ENCODE measurements around the gene SPDYE3.
"Not testable (repeated sequence)": the region's sequence is repeated elsewhere in the genome, so short reads cannot be mapped to it uniquely, and the experiment has no call there.

The SPDYE3 gene

GRCh38 chr7:100352230-100352781 is 44.8 kb downstream of the SPDYE3 start:
- not testable (repeated sequence) for DNase-seq

DNA sequence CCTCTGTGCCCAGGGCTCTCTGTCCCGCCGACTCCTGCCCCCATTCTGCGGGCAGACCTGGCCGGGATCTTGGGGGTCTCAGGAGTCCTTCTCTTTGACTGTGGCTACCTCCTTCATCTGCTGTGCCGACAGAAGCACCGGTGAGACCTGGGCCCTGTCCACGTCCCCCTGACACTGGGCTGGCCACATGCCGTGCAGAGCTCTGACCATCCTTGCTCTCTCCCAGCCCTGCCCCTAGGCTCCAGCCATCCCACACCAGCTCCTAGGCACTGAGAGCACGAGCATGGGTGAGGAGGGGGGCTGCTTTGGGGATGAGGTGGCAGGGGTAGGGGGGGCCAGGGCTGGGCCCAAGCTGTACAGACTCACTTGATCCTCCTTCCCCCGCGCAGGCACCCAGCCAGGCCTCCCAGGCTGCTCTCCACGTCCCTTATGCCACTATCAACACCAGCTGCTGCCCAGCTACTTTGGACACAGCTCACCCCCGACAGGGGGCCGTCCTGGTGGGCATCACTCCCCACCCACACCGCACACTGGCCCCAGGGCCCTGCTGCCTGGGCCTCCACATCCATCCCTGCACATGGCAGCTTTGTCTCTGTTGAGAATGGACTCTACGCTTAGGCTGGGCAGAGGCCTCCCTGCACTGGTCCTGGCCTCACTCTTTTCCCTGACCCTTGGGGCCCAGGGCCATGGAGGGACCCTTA is 45.6 kb downstream of the SPDYE3 start:
- no peak for DNase-seq

GRCh38 chr7:100353685-100354330 is 46.3 kb downstream of the SPDYE3 start:
- no peak for DNase-seq

GRCh38 chr7:100356416-100357068 is 49.0 kb downstream of the SPDYE3 start:
- DNase-seq, result no peak

DNA sequence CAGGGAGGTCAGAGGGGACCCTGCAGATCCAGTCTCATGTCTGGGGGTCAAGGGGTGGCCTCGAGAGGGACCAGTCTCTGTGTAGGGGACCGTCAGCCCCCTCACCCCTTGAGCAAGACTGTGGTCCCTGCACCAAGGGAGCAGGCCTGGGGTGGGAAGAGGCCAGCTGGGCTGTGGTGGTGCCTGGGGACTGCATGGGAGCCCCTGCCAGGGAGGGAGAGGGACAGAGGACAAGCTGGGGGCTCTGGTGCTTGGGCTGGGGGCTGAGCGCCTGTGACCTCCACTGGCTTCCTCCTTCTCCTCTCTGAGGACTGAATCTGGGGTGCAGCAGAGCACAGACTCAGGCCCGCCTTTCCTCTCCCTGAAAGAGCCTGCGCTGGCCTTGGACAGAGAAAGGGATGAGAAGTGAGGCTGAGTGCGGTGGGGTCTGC is 49.6 kb downstream of the SPDYE3 start:
- DNase-seq, result no peak

GRCh38 chr7:100358027-100358856 is 50.7 kb downstream of the SPDYE3 start, which contains the start of gene PILRB:
Gene PILRB, plus strand, starts transcription at chr7:100358117. Its CDS starts 186 bp downstream, at chr7:100358303.
- DNase-seq, result no peak

DNA sequence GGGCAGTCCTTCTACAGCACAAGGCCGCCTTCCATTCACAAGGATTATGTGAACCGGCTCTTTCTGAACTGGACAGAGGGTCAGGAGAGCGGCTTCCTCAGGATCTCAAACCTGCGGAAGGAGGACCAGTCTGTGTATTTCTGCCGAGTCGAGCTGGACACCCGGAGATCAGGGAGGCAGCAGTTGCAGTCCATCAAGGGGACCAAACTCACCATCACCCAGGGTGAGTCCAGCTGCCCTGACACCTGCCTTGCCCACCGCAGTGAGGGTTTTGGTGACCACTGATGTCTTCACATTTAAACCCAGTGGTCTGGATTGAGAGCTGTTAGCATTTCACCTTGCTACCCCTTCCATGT is 51.3 kb downstream of the SPDYE3 start:
- no peak for DNase-seq

DNA sequence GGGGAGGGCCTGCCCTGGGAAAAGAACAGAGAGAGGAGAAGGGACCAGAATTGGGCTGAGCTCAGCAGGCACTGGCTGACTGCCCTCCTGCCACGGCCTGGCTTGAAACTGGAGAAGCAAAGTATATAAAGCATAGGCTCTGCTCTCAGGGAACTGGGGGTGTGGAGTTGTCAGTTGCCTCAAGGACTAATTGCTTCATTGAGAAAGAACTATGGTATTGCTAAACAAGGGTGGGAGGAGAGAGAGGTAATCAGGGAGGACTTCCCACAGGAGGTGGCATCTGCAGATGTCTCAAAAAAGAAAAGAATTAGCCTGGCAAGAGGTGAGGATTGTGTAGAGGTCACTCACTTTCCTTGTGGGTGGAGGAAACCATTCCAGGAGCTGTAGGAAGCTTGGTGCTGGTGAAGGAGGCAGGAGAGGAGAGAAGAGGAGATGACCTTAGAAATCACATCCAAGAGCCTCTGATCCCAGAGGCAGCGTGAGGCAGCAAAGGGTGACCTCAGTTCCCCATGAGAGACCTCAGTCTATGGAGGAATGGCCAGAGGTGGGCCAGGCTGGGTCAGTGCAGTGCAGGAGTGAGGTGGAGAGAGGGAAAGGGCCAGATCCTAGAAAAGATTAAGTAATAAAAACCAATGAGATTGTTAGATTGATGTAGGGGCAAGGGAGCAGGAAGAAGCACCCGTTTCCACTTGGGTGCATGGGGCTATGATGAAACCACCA is 52.8 kb downstream of the SPDYE3 start:
- no peak for DNase-seq

DNA sequence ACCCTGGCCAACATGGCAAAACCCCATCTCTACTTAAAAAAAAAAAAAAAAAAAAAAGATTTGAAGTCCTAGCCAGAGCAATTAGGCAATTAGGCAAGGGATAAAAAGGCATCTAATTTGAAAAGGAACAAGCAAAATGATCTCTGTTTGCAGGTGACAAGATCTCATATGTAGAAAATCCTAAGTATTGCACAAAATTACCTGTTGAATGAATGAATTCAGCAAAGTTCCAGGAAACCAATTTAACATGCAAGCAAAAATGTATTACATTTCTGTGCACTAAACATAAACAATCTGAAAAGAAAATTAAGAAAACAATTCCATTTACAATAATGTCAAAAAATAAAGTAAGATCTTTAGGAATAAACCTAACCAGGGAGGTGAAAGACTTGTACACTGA is 55.6 kb downstream of the SPDYE3 start:
- DNase-seq, result no peak

- DNase-seq, result not testable (repeated sequence)
Measured at GRCh38 chr7:100363797-100364196, 56.3 kb downstream of the SPDYE3 start.

GRCh38 chr7:100364480-100364879 is 57.0 kb downstream of the SPDYE3 start:
- no peak for DNase-seq

DNA sequence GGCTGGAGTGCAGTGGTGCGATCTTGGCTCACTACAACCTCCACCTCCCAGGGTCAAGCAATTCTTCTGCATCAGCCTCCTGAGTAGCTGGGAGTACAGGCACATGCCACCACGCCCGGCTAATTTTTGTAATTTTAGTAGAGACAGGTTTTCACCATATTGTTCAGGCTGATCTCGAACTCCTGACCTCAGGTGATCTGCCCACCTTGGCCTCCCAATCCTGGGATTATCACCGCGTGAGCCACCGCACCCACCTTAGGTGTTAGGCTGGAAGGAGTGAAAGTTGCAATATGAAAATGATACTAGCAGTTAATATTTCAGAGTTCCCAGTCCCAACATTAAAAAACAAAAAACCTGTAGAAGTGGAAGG is 58.5 kb downstream of the SPDYE3 start:
- not testable (repeated sequence) for DNase-seq

DNA sequence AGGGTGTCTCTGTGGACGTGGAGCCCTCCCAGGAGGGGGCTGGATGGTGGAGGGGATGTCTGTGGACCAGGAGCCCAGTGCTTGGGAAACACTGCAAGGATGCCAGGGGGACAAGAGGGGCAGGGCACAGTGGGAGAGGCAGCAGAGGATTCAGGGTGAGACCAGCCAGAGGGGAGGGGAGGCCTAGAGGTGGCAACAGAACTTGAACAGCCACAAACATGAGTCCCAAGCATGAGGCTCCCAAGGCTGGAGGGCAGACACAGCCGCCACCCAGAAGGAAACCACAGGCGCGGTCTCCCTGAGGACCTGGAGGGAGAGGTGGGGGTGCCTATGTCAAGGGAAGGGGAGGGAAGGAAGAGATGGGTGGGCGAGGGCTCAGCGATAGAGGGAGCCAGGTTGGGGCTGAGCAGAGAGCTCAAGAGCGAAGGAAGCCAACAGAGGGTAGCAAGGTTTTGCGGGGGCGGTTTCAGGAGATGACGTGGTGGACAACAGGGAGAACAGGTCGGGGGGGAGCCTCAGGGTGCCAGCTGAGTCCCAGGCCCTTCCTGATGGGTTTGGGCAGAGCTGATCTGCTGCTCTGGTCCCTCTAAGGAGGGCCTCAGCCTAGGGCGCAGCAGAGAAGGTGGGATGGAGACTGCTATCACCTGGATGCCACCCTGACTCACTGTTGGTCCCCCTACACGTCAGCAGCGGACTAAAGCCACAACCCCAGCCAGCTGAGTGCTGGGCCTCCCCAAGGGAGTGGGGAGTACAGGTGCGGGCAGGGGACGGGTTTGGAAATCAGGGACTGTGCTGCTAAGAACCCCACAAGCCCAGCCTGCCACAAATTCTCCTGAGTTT is 59.1 kb downstream of the SPDYE3 start:
- DNase-seq, result no peak

GRCh38 chr7:100367251-100367620 is 59.7 kb downstream of the SPDYE3 start:
- no peak for DNase-seq

GRCh38 chr7:100367676-100368613 is 60.4 kb downstream of the SPDYE3 start:
- DNase-seq, result peak in 1 of 2 experiments; percentile 53

- no peak for DNase-seq
Measured at GRCh38 chr7:100369105-100369504, 61.6 kb downstream of the SPDYE3 start.

GRCh38 chr7:100370303-100370702 is 62.8 kb downstream of the SPDYE3 start:
- DNase-seq, result no peak

DNA sequence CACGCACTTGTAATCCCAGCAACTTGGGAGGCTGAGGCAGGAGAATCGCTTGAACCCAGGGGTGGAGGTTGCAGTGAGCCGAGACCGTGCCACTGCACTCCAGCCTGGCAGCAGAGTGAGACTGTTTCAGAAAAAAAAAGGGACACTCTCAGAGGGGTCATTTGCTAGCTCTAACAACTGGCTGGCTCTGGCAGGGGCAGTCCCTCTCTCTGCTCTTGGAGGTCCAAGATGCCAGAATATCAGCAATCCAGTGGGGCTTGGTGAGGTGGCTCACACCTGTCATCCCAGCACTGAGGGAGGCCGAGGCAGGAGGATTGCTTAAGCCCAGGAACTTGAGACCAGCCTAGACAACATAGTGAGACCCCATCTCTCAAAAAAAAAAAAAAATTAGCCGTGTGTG is 63.2 kb downstream of the SPDYE3 start:
- no peak for DNase-seq

DNA sequence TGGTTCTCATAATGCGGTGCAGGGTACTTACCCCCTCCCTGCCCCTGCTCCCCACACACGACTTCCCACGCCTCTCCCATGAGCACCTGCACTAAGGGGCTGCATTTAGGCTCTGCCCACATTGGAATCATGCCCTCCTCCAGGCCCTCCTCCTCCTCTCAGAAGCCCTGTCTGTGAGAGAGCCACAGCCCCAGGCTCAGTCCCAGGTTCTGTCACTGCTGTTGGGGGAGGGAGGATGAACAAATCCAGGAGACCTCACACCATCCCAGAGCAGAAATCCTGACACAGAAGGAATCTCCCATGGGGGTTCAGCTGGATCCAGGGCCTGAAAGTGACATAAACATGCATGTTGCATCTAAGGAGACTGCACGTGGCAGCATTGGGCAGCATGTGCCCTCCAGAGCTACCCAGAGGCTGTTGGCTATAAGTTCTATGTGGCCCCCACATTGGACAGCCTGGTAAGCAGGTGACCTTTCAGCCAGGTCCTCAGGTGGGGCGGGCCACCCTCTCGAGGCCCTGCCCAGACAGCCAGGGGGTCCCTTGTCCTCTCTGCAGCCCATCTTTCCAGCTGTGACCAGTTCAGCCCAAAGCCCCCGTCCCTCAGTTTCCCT is 64.2 kb downstream of the SPDYE3 start:
- no peak for DNase-seq

All from NCI-H524 (cell line).